ENCODE measurements around the gene LRCH3.

LRCH3 gene

DNA sequence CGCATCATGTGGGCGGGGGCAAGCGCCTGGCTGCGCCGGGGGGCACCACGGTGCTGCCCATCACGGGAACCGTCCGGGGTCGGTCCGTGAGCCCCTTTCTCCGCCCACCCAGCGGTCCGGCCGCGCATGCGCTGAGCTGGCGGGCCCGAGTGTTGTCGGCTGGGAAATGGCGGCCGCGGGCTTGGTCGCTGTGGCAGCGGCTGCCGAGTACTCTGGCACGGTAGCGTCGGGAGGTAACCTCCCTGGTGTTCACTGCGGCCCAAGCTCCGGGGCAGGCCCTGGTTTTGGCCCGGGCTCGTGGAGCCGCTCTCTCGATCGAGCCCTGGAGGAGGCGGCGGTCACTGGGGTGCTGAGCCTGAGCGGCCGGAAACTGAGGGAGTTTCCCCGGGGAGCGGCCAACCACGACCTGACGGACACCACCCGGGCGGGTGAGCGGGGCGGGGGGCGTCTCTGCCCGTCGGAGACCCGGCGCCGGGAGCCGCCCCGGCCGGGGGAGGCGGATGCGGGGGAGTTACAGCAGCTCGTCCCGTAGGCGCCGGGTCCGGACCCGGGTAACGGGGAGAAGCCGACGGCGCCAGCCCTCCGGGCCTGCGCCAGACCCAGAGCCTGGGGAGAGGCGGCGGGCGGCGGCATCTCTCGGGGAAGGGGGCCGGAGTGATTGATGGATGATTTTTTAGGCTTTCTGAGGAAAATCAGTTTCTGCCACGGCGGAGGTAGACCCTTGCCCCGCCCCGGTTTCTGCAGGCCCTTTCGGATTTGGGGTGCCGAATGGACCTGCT is at the start of gene LRCH3 (continued):
- TF ChIP-seq ZSCAN30 (tag by site-specific recombination; IDR thresholded peaks at IDR 0.05) (0 out of 2 replicates have a peak, but pooled peaks have one; percentile 30), ZNF2 (tag by site-specific recombination; IDR thresholded peaks at IDR 0.05) (0 out of 2 replicates have a peak, but pooled peaks have one; percentile 74), KLF8 (tag by site-specific recombination; IDR thresholded peaks at IDR 0.05) (peak; percentile 86), ZBTB8A (tag by site-specific recombination; IDR thresholded peaks at IDR 0.05) (peak; percentile 76), ZNF776 (tag by site-specific recombination; IDR thresholded peaks at IDR 0.05; ENCODE audit: borderline replicate concordance) (no peak), ZNF391 (tag by site-specific recombination; IDR thresholded peaks at IDR 0.05; ENCODE audit: borderline replicate concordance, low read depth) (0 out of 2 replicates have a peak, but pooled peaks have one; percentile 36), ZNF426 (tag by site-specific recombination; IDR thresholded peaks at IDR 0.05) (no peak), ZNF155 (tag by site-specific recombination; IDR thresholded peaks at IDR 0.05) (no peak), ZNF302 (tag by site-specific recombination; IDR thresholded peaks at IDR 0.05; ENCODE audit: low read depth) (no peak), EGR2 (tag by site-specific recombination; IDR thresholded peaks at IDR 0.05; ENCODE audit: low read depth) (peak; percentile 45), HOXC10 (CRISPR knock-in tag; IDR thresholded peaks at IDR 0.05) (0 out of 2 replicates have a peak, but pooled peaks have one; percentile 78), GLI2 (tag by site-specific recombination; IDR thresholded peaks at IDR 0.05; ENCODE audit: borderline replicate concordance, low read depth) (no peak), ZNF654 (tag by site-specific recombination; IDR thresholded peaks at IDR 0.05; ENCODE audit: low read depth) (no peak), ZNF112 (tag by site-specific recombination; IDR thresholded peaks at IDR 0.05) (no peak), ZFP3 (tag by site-specific recombination; IDR thresholded peaks at IDR 0.05; ENCODE audit: low read depth) (no peak), ZNF777 (tag by site-specific recombination; IDR thresholded peaks at IDR 0.05; ENCODE audit: borderline replicate concordance) (peak; percentile 65; the same call in 1 of the 2 replicates), GLI4 (tag by site-specific recombination; IDR thresholded peaks at IDR 0.05) (no peak), SP7 (tag by site-specific recombination; IDR thresholded peaks at IDR 0.05) (peak; percentile 62), ZNF433 (tag by site-specific recombination; IDR thresholded peaks at IDR 0.05; ENCODE audit: low read depth) (no peak), ZNF366 (tag by site-specific recombination; conservative IDR thresholded peaks at IDR 0.05) (no peak)
- TF ChIP-seq, protein P1, sequence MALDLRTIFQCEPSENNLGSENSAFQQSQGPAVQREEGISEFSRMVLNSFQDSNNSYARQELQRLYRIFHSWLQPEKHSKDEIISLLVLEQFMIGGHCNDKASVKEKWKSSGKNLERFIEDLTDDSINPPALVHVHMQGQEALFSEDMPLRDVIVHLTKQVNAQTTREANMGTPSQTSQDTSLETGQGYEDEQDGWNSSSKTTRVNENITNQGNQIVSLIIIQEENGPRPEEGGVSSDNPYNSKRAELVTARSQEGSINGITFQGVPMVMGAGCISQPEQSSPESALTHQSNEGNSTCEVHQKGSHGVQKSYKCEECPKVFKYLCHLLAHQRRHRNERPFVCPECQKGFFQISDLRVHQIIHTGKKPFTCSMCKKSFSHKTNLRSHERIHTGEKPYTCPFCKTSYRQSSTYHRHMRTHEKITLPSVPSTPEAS (tag by site-specific recombination; IDR thresholded peaks at IDR 0.05) = no peak
- TF ChIP-seq, protein P2, sequence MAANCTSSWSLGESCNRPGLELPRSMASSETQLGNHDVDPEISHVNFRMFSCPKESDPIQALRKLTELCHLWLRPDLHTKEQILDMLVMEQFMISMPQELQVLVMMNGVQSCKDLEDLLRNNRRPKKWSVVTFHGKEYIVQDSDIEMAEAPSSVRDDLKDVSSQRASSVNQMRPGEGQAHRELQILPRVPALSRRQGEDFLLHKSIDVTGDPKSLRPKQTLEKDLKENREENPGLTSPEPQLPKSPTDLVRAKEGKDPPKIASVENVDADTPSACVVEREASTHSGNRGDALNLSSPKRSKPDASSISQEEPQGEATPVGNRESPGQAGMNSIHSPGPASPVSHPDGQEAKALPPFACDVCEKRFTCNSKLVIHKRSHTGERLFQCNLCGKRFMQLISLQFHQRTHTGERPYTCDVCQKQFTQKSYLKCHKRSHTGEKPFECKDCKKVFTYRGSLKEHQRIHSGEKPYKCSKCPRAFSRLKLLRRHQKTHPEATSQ (tag by site-specific recombination; IDR thresholded peaks at IDR 0.05) = no peak
- TF ChIP-seq, protein P3, sequence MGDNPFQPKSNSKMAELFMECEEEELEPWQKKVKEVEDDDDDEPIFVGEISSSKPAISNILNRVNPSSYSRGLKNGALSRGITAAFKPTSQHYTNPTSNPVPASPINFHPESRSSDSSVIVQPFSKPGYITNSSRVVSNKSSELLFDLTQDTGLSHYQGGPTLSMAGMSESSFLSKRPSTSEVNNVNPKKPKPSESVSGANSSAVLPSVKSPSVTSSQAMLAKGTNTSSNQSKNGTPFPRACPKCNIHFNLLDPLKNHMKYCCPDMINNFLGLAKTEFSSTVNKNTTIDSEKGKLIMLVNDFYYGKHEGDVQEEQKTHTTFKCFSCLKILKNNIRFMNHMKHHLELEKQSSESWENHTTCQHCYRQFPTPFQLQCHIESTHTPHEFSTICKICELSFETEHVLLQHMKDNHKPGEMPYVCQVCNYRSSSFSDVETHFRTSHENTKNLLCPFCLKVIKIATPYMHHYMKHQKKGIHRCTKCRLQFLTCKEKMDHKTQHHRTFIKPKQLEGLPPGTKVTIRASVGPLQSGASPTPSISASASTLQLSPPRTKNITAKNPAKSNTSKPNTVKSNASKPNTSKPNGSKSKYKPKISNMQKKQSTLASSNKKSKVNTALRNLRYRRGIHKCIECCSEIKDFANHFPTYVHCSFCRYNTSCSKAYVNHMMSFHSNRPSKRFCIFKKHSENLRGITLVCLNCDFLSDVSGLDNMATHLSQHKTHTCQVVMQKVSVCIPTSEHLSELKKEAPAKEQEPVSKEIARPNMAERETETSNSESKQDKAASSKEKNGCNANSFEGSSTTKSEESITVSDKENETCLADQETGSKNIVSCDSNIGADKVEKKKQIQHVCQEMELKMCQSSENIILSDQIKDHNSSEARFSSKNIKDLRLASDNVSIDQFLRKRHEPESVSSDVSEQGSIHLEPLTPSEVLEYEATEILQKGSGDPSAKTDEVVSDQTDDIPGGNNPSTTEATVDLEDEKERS (tag by site-specific recombination; IDR thresholded peaks at IDR 0.05) = no peak
- TF ChIP-seq, protein P4, sequence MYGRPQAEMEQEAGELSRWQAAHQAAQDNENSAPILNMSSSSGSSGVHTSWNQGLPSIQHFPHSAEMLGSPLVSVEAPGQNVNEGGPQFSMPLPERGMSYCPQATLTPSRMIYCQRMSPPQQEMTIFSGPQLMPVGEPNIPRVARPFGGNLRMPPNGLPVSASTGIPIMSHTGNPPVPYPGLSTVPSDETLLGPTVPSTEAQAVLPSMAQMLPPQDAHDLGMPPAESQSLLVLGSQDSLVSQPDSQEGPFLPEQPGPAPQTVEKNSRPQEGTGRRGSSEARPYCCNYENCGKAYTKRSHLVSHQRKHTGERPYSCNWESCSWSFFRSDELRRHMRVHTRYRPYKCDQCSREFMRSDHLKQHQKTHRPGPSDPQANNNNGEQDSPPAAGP (tag by site-specific recombination; IDR thresholded peaks at IDR 0.05) = peak; percentile 81; the same call in 1 of the 2 replicates
- TF ChIP-seq, protein P5, sequence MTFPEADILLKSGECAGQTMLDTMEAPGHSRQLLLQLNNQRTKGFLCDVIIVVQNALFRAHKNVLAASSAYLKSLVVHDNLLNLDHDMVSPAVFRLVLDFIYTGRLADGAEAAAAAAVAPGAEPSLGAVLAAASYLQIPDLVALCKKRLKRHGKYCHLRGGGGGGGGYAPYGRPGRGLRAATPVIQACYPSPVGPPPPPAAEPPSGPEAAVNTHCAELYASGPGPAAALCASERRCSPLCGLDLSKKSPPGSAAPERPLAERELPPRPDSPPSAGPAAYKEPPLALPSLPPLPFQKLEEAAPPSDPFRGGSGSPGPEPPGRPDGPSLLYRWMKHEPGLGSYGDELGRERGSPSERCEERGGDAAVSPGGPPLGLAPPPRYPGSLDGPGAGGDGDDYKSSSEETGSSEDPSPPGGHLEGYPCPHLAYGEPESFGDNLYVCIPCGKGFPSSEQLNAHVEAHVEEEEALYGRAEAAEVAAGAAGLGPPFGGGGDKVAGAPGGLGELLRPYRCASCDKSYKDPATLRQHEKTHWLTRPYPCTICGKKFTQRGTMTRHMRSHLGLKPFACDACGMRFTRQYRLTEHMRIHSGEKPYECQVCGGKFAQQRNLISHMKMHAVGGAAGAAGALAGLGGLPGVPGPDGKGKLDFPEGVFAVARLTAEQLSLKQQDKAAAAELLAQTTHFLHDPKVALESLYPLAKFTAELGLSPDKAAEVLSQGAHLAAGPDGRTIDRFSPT (tag by site-specific recombination; IDR thresholded peaks at IDR 0.05) = peak; percentile 97
- TF ChIP-seq, protein P6, sequence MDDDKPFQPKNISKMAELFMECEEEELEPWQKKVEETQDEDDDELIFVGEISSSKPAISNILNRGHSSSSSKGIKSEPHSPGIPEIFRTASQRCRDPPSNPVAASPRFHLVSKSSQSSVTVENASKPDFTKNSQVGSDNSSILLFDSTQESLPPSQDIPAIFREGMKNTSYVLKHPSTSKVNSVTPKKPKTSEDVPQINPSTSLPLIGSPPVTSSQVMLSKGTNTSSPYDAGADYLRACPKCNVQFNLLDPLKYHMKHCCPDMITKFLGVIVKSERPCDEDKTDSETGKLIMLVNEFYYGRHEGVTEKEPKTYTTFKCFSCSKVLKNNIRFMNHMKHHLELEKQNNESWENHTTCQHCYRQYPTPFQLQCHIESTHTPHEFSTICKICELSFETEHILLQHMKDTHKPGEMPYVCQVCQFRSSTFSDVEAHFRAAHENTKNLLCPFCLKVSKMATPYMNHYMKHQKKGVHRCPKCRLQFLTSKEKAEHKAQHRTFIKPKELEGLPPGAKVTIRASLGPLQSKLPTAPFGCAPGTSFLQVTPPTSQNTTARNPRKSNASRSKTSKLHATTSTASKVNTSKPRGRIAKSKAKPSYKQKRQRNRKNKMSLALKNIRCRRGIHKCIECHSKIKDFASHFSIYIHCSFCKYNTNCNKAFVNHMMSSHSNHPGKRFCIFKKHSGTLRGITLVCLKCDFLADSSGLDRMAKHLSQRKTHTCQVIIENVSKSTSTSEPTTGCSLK (tag by site-specific recombination; IDR thresholded peaks at IDR 0.05) = no peak

Data from HEK293 (cell line).